Measurements from ENCODE around the gene SGMS1. TPM values are rescaled to one million over a fixed set of nuclear protein-coding genes. Genes with fewer than 3 reads are reported as not detected.
"Not testable (repeated sequence)": the region's sequence is repeated elsewhere in the genome, so short reads cannot be mapped to it uniquely, and the experiment has no call there.

The SGMS1 gene
- total RNA-seq, 1 experiment from 2014 or later, result 20.4 TPM

GRCh38 chr10:50426485-50426884 is 197.3 kb downstream of the SGMS1 start:
- no peaks in the 10 kb centered on the region for H3K9me3 ChIP-seq (ENCODE audit: control insufficient read depth, low read depth, low read length)
- Mint-ChIP-seq H3K4me3 (no peak overlapping the region), H3K27me3 (ENCODE audit: low read depth) (no peaks in the 10 kb centered on the region), H3K4me1 (peaks cover 9 to 13% of the 10 kb centered on the region in 2 experiments), H3K36me3 (ENCODE audit: insufficient read depth in 1 of 3, low read depth in 3 of 3) (no peaks in the 10 kb centered on the region), H3K9me3 (no peaks in the 10 kb centered on the region; a peak in 1 of 5 replicates), H3K27ac (no peak overlapping the region)
- WGBS (ENCODE audit: extremely low coverage, insufficient read length, low lambda C conversion rate), result no CpG with 5 or more reads among the region's 1 CpG
- no peak overlapping the region for H2AK5ac ChIP-seq (ENCODE audit: insufficient read length, low read length)
- H3T11ph ChIP-seq (ENCODE audit: low read length), result no peak overlapping the region
- no peak overlapping the region for H2BK15ac ChIP-seq (ENCODE audit: low read depth, low read length)
- no peak overlapping the region for H2BK5ac ChIP-seq (ENCODE audit: insufficient read length, low read length)
- H3K79me2 ChIP-seq (ENCODE audit: insufficient read depth, low read length), result no peaks in the 10 kb centered on the region
- H3K9ac ChIP-seq (ENCODE audit: extremely low read depth, insufficient read length, low read length), result no peak overlapping the region
- no peak overlapping the region for H3K4me2 ChIP-seq (ENCODE audit: insufficient read depth, insufficient read length, low read length)
- H3K18ac ChIP-seq (ENCODE audit: insufficient read length, low read depth, low read length), result no peak overlapping the region
- H3K14ac ChIP-seq (ENCODE audit: insufficient read depth, low read length), result no peak overlapping the region
- no peak overlapping the region for H3K23ac ChIP-seq (ENCODE audit: insufficient read length, low read depth, low read length)
- H4K8ac ChIP-seq (replicated peaks; ENCODE audit: insufficient read length, low read depth, low read length), result no peak overlapping the region
- no peak overlapping the region for H4K91ac ChIP-seq (ENCODE audit: insufficient read length, low read depth, low read length)
- no peaks in the 10 kb centered on the region for H3K23me2 ChIP-seq (ENCODE audit: insufficient read length, low read depth, low read length, poor library complexity, severe bottlenecking)
- no peak overlapping the region for H2BK12ac ChIP-seq (ENCODE audit: insufficient read length, low read depth, low read length)
- H3K4ac ChIP-seq (ENCODE audit: low read depth, low read length), result no peak overlapping the region
- TF ChIP-seq CTCF (conservative IDR thresholded peaks at IDR 0.05), result no peak
- no peaks in the 10 kb centered on the region for H4K20me1 ChIP-seq (ENCODE audit: control insufficient read depth, insufficient read depth, insufficient read length)
- no peak for DNase-seq
- no peaks in the 10 kb centered on the region for H3K4me1 ChIP-seq (ENCODE audit: insufficient read depth, low read length)
- H2AFZ ChIP-seq (ENCODE audit: low read length), result no peak overlapping the region
- no peak overlapping the region for H2BK120ac ChIP-seq (ENCODE audit: low read depth, low read length, poor library complexity, severe bottlenecking)
- no peak overlapping the region for H3K56ac ChIP-seq (ENCODE audit: insufficient read length, low read depth, low read length)
- H3K27me3 ChIP-seq (ENCODE audit: insufficient read depth, low read length), result no peaks in the 10 kb centered on the region
- H3K27ac ChIP-seq (ENCODE audit: insufficient read length, low read depth, low read length), result no peak overlapping the region
- H3K79me1 ChIP-seq (ENCODE audit: insufficient read depth, low read depth, low read length, poor library complexity, severe bottlenecking), result no peaks in the 10 kb centered on the region
- H4K5ac ChIP-seq (ENCODE audit: insufficient read length, low read depth, low read length), result no peak overlapping the region
- no peak overlapping the region for H2BK20ac ChIP-seq (ENCODE audit: low read depth, low read length, poor library complexity, severe bottlenecking)

- not testable (repeated sequence) for H3K23ac ChIP-seq (ENCODE audit: insufficient read length, low read depth, low read length); H3K23me2 ChIP-seq (ENCODE audit: insufficient read length, low read depth, low read length, poor library complexity, severe bottlenecking); H2BK5ac ChIP-seq (ENCODE audit: insufficient read length, low read length); H3K9me3 Mint-ChIP-seq; H3K4me1 ChIP-seq (ENCODE audit: insufficient read depth, low read length); H3K18ac ChIP-seq (ENCODE audit: insufficient read length, low read depth, low read length); H3K27me3 Mint-ChIP-seq (ENCODE audit: low read depth); H3K27ac ChIP-seq (ENCODE audit: insufficient read length, low read depth, low read length); H3K14ac ChIP-seq (ENCODE audit: insufficient read depth, low read length); H4K91ac ChIP-seq (ENCODE audit: insufficient read length, low read depth, low read length); H3K27ac Mint-ChIP-seq; H2BK15ac ChIP-seq (ENCODE audit: low read depth, low read length); H3K79me2 ChIP-seq (ENCODE audit: insufficient read depth, low read length); H3K36me3 Mint-ChIP-seq (ENCODE audit: insufficient read depth in 1 of 3, low read depth in 3 of 3); H4K5ac ChIP-seq (ENCODE audit: insufficient read length, low read depth, low read length); H4K20me1 ChIP-seq (ENCODE audit: control insufficient read depth, insufficient read depth, insufficient read length); H3K56ac ChIP-seq (ENCODE audit: insufficient read length, low read depth, low read length); DNase-seq; H3K9me3 ChIP-seq (ENCODE audit: control insufficient read depth, low read depth, low read length); H3T11ph ChIP-seq (ENCODE audit: low read length); H3K4me2 ChIP-seq (ENCODE audit: insufficient read depth, insufficient read length, low read length); H2AFZ ChIP-seq (ENCODE audit: low read length); H3K79me1 ChIP-seq (ENCODE audit: insufficient read depth, low read depth, low read length, poor library complexity, severe bottlenecking); H3K9ac ChIP-seq (ENCODE audit: extremely low read depth, insufficient read length, low read length); H2AK5ac ChIP-seq (ENCODE audit: insufficient read length, low read length); H3K4ac ChIP-seq (ENCODE audit: low read depth, low read length); H4K8ac ChIP-seq (replicated peaks; ENCODE audit: insufficient read length, low read depth, low read length); H3K27me3 ChIP-seq (ENCODE audit: insufficient read depth, low read length); H2BK120ac ChIP-seq (ENCODE audit: low read depth, low read length, poor library complexity, severe bottlenecking); H2BK12ac ChIP-seq (ENCODE audit: insufficient read length, low read depth, low read length); H3K4me3 Mint-ChIP-seq; H2BK20ac ChIP-seq (ENCODE audit: low read depth, low read length, poor library complexity, severe bottlenecking)
- WGBS (ENCODE audit: extremely low coverage, insufficient read length, low lambda C conversion rate), result no CpG with 5 or more reads among the region's 1 CpG
- peaks cover 11 to 16% of the 10 kb centered on the region in 2 experiments for H3K4me1 Mint-ChIP-seq
These were observed 198.5 kb downstream of the SGMS1 start for GRCh38 chr10:50425215-50425614.
